ENCODE results near the gene KRT16. TPM values are rescaled to one million over a fixed set of nuclear protein-coding genes. Genes with fewer than 3 reads are reported as not detected.

The KRT16 gene
- total and polyA plus RNA-seq, 10 of the 15 experiments (the other 5 are each of a cell fraction or from before 2014, with no cell fraction given), result 0.07 TPM; not detected in 9

GRCh38 chr17:41653421-41653820 lies 40.9 kb upstream of the KRT16 start (continued):
- no peak for TF ChIP-seq JUNB (IDR thresholded peaks at IDR 0.05)

GRCh38 chr17:41652461-41652970 lies 39.9 kb upstream of the KRT16 start:
- POLR2A ChIA-PET, result interaction anchor here (1.1 kb wide), 1 partner anchor 833 kb away, joined by 3 read pairs; no protein-coding TSS in a partner anchor
- in situ Hi-C loops (cut with MboI), result no loop called here
- SMC1A ChIA-PET (ENCODE audit: uncharacterized antibody, unreplicated experiment), result interaction anchor here (1.4 to 1.7 kb wide), 2 partner anchors 8 to 10 kb away, joined by 4 to 6 read pairs; no protein-coding TSS in a partner anchor

More at GRCh38 chr17:41652461-41652970, 39.9 kb upstream of the KRT16 start:
- H3K27me3 ChIP-seq (replicated peaks in 1 of 2; ENCODE audit: control insufficient read depth in 2 of 2, insufficient read depth in 2 of 2, low read length in 1 of 2), result no peaks in the 10 kb centered on the region; a peak in 1 of 4 replicates
- H3K4me2 ChIP-seq (ENCODE audit: control insufficient read depth, insufficient read depth), result no peak overlapping the region
- DNase-seq (ENCODE audit: low read depth, low spot score) (no peak), ATAC-seq (no peak), FAIRE-seq (no peak)
- H3K9me3 ChIP-seq (replicated peaks; ENCODE audit: control insufficient read depth, insufficient read depth, low read length), result no peaks in the 10 kb centered on the region
- H3K79me2 ChIP-seq (ENCODE audit: control insufficient read depth, insufficient read depth, low read length), result no peaks in the 10 kb centered on the region
- H3K36me3 ChIP-seq (ENCODE audit: control insufficient read depth in 2 of 2, insufficient read depth in 2 of 2, low read length in 1 of 2), result no peaks in the 10 kb centered on the region
- no peak overlapping the region for H3K27ac ChIP-seq (ENCODE audit: control insufficient read depth, insufficient read depth)
- H3K4me1 ChIP-seq (ENCODE audit: control insufficient read depth, insufficient read depth, low read length), result peaks cover 9% of the 10 kb centered on the region
- no peaks in the 10 kb centered on the region for H4K20me1 ChIP-seq (ENCODE audit: control insufficient read depth, insufficient read depth)
- H3K9ac ChIP-seq (ENCODE audit: control insufficient read depth, insufficient read depth, low read length), result no peak overlapping the region
- no peak overlapping the region for H3K4me3 ChIP-seq
- no peak overlapping the region for H2AFZ ChIP-seq (ENCODE audit: control insufficient read depth, low read depth, low read length)
- TF ChIP-seq MEF2A (IDR thresholded peaks at IDR 0.05; ENCODE audit: insufficient read depth, low read depth, low read length) (no peak), TCF12 (IDR thresholded peaks at IDR 0.05; ENCODE audit: low read depth, low read length) (no peak), KLF5 (IDR thresholded peaks at IDR 0.05; ENCODE audit: partially characterized antibody) (no peak), CREM (IDR thresholded peaks at IDR 0.05; ENCODE audit: low read depth) (no peak), ELK1 (IDR thresholded peaks at IDR 0.05; ENCODE audit: low read depth, low read length) (no peak), RAD21 (IDR thresholded peaks at IDR 0.05; ENCODE audit: insufficient read depth, low read depth, low read length) (no peak)
- intact Hi-C loops (cut with micrococcal nuclease; ENCODE audit: unreplicated experiment), result no loop called here
- 0% methylated on average over 4 of the region's 5 CpGs for WGBS (ENCODE audit: insufficient coverage, insufficient replicate concordance, low lambda C conversion rate, missing lambda C conversion rate)
- no TSS peak for BruUV-seq (replicated peaks)
- CTCF ChIA-PET, result interaction anchor here (0.6 to 11.8 kb wide), 3 partner anchors 11 to 103 kb away, joined by 3 to 420 read pairs (median 133); no protein-coding TSS in a partner anchor
- RAD21 ChIA-PET (ENCODE audit: unreplicated experiment), result interaction anchor here (11.5 kb wide), 1 partner anchor 12 kb away, joined by 193 read pairs; no protein-coding TSS in a partner anchor
